HL-60 (cell line): ENCODE measurements around the gene TRIO.

Experiments
- DNase-seq, 2 experiments: peaks; one replicate each; pipeline ENCODE4 v3.0.0-alpha.2; 2010 to 2020; ENCODE audit warnings: low read depth in 1 of 2, low spot score in 1 of 2
- H3K27ac ChIP-seq: fragments of 250-450 bp; sonication (Bioruptor Pico); replicated peaks from 2 replicates; pipeline ENCODE4 v1.5.1; 2020; ENCODE audit warnings: mild to moderate bottlenecking, moderate library complexity
- H3K27me3 ChIP-seq: fragments of 250-450 bp; sonication (Bioruptor Pico); 2 replicates; pipeline ENCODE4 v1.5.1; 2021; ENCODE audit warnings: mild to moderate bottlenecking, moderate library complexity; ENCODE audit not compliant: insufficient read depth, poor library complexity, severe bottlenecking
- H3K4me3 ChIP-seq: replicated peaks from 2 replicates; pipeline ENCODE4 v1.5.1; 2011; ENCODE audit warnings: mild to moderate bottlenecking, control low read depth, low read length; ENCODE audit not compliant: insufficient read depth
- GABPA ChIP-seq: IDR thresholded peaks from 2 replicates; pipeline ENCODE4 v1.6.1; 2012; ENCODE audit warnings: low read depth
- POLR2AphosphoS5 ChIP-seq: IDR thresholded peaks from 2 replicates; pipeline ENCODE4 v1.6.1; 2012; ENCODE audit warnings: low read depth
- SPI1 ChIP-seq: IDR thresholded peaks from 2 replicates; pipeline ENCODE4 v1.6.1; 2012; ENCODE audit warnings: low read depth, mild to moderate bottlenecking, borderline replicate concordance
- TF ChIP-seq, protein P1 (sequence below): IDR thresholded peaks from 2 replicates; pipeline ENCODE4 v1.6.1; 2012; ENCODE audit warnings: low read depth; ENCODE audit not compliant: insufficient replicate concordance
- TF ChIP-seq, protein P2 (sequence below): IDR thresholded peaks from one replicate; pipeline ENCODE4 v1.5.1; 2011; ENCODE audit warnings: low read length, control low read depth, inconsistent platforms; ENCODE audit not compliant: insufficient read depth

The TRIO gene

GRCh38 chr5:14178091-14178490, 34.9 kb downstream of the TRIO start:
- DNase-seq, result no peak
- Histone ChIP-seq H3K27me3 (no peaks in the 10 kb centered on the region), H3K4me3 (no peak overlapping the region), H3K27ac (no peak overlapping the region)
- TF ChIP-seq, protein P1, sequence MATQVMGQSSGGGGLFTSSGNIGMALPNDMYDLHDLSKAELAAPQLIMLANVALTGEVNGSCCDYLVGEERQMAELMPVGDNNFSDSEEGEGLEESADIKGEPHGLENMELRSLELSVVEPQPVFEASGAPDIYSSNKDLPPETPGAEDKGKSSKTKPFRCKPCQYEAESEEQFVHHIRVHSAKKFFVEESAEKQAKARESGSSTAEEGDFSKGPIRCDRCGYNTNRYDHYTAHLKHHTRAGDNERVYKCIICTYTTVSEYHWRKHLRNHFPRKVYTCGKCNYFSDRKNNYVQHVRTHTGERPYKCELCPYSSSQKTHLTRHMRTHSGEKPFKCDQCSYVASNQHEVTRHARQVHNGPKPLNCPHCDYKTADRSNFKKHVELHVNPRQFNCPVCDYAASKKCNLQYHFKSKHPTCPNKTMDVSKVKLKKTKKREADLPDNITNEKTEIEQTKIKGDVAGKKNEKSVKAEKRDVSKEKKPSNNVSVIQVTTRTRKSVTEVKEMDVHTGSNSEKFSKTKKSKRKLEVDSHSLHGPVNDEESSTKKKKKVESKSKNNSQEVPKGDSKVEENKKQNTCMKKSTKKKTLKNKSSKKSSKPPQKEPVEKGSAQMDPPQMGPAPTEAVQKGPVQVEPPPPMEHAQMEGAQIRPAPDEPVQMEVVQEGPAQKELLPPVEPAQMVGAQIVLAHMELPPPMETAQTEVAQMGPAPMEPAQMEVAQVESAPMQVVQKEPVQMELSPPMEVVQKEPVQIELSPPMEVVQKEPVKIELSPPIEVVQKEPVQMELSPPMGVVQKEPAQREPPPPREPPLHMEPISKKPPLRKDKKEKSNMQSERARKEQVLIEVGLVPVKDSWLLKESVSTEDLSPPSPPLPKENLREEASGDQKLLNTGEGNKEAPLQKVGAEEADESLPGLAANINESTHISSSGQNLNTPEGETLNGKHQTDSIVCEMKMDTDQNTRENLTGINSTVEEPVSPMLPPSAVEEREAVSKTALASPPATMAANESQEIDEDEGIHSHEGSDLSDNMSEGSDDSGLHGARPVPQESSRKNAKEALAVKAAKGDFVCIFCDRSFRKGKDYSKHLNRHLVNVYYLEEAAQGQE, result no peak
- TF ChIP-seq, protein P2, sequence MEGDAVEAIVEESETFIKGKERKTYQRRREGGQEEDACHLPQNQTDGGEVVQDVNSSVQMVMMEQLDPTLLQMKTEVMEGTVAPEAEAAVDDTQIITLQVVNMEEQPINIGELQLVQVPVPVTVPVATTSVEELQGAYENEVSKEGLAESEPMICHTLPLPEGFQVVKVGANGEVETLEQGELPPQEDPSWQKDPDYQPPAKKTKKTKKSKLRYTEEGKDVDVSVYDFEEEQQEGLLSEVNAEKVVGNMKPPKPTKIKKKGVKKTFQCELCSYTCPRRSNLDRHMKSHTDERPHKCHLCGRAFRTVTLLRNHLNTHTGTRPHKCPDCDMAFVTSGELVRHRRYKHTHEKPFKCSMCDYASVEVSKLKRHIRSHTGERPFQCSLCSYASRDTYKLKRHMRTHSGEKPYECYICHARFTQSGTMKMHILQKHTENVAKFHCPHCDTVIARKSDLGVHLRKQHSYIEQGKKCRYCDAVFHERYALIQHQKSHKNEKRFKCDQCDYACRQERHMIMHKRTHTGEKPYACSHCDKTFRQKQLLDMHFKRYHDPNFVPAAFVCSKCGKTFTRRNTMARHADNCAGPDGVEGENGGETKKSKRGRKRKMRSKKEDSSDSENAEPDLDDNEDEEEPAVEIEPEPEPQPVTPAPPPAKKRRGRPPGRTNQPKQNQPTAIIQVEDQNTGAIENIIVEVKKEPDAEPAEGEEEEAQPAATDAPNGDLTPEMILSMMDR, result no peak
- TF ChIP-seq POLR2AphosphoS5, result no peak
- TF ChIP-seq SPI1, result no peak
- TF ChIP-seq GABPA, result no peak

GRCh38 chr5:14178671-14179211, 35.6 kb downstream of the TRIO start:
- no peak overlapping the region for H3K4me3 ChIP-seq

DNA sequence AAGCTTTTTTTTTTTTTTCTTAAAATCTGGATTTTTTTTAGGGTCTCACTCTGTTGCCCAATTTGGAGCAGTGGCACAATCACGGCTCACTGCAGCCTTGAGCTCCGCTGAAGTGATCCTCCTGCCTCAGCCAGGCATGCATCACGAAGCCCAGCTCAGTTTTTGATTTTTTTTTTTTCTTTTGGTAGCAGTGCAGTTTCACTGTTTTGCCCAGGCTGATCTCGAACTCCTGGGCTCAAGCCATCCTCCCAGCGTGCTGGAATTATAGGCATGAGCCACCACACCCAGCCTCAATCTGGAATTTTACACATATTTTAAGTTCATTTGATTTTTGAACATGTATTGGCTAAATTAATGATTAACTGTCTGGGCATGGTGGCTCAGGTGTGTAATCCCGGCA, 36.3 kb downstream of the TRIO start:
- Histone ChIP-seq H3K4me3 (no peak overlapping the region), H3K27ac (no peak overlapping the region)
- TF ChIP-seq, protein P2, result no peak
- TF ChIP-seq POLR2AphosphoS5, result no peak
- TF ChIP-seq GABPA, result no peak
- TF ChIP-seq SPI1, result no peak
- TF ChIP-seq, protein P1, result no peak

More at GRCh38 chr5:14178671-14179211, 35.6 kb downstream of the TRIO start:
- no peak overlapping the region for H3K27ac ChIP-seq
- DNase-seq, result no peak
- TF ChIP-seq POLR2AphosphoS5, result no peak
- no peak for TF ChIP-seq GABPA
- TF ChIP-seq SPI1, result no peak
- TF ChIP-seq, protein P2, result no peak
- TF ChIP-seq, protein P1, result no peak
- no peaks in the 10 kb centered on the region for H3K27me3 ChIP-seq

More for the DNA sequence above, 36.3 kb downstream of the TRIO start:
- H3K27me3 ChIP-seq, result no peaks in the 10 kb centered on the region
- DNase-seq, result no peak
